ENCODE data around the gene LYST. TPM values are rescaled to one million over a fixed set of nuclear protein-coding genes. Genes with fewer than 3 reads are reported as not detected.
A peak's percentile ranks its signal among the peaks of the same experiment; 100 is the strongest.
"Not testable (repeated sequence)": the region's sequence is repeated elsewhere in the genome, so short reads cannot be mapped to it uniquely, and the experiment has no call there.

The LYST gene
- total RNA-seq, 2 donors from 2014 or later, result 68.8 to 91.2 TPM

DNA sequence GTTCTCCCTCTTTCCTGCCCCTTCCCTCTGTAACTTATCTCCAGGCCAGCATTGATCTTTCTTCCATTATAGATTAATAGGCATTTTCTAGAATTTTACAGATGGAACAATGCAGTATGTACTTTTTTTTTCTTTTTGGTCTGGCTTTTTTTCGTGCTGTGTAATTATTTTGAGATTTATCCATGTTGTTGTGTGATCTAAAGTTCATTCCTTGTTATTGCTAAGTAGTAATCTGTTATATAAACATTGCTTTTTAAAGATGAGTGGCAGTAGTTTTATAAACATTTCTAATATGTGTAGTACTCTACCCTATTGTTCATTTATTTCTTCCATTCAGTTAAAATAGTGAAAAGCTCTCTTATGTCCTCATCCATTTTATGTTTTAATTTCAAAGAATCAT lies 5.9 kb downstream of the LYST start:
- H3K27ac Mint-ChIP-seq, result no peak overlapping the region

DNA sequence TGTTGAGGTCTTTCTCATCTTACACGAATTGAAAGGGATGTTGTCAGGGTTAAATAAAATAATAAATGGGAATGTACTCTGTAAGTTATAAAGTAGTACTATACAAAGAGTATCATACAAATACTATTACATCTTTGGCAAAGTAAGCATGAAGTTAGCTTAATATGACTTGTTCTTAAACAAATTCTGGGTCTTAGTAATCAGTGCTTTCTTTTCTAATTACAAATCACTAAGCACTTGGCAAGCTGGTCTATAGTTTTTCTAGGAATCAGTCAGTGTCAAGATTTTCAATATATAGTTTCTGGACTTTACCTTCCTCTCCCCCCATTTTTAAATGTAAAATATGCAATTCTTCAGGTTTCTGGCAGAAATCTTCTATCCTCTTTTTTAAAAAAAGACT lies 6.9 kb downstream of the LYST start:
- H3K4me3 Mint-ChIP-seq, result no peak overlapping the region
- H3K4me1 Mint-ChIP-seq (ENCODE audit: low read depth in 2 of 2), result peaks cover 33 to 41% of the 10 kb centered on the region in 2 donors
- H3K27ac Mint-ChIP-seq, result no peak overlapping the region
- ATAC-seq (peak in 1 of 2 donors; percentile 74), DNase-seq (ENCODE audit: low spot score) (no peak)
- H3K36me3 Mint-ChIP-seq, result peaks cover 6% of the 10 kb centered on the region
- H3K27me3 Mint-ChIP-seq, result no peaks in the 10 kb centered on the region
- peaks cover 3% of the 10 kb centered on the region for H3K9me3 Mint-ChIP-seq

More for the DNA sequence above, 5.9 kb downstream of the LYST start:
- peaks cover 3% of the 10 kb centered on the region for H3K9me3 Mint-ChIP-seq
- ATAC-seq (no peak), DNase-seq (ENCODE audit: low spot score) (no peak)
- no peaks in the 10 kb centered on the region for H3K27me3 Mint-ChIP-seq
- peaks cover 6% of the 10 kb centered on the region for H3K36me3 Mint-ChIP-seq
- peaks cover 39 to 48% of the 10 kb centered on the region in 2 donors for H3K4me1 Mint-ChIP-seq (ENCODE audit: low read depth in 2 of 2)
- H3K4me3 Mint-ChIP-seq, result no peak overlapping the region

DNA sequence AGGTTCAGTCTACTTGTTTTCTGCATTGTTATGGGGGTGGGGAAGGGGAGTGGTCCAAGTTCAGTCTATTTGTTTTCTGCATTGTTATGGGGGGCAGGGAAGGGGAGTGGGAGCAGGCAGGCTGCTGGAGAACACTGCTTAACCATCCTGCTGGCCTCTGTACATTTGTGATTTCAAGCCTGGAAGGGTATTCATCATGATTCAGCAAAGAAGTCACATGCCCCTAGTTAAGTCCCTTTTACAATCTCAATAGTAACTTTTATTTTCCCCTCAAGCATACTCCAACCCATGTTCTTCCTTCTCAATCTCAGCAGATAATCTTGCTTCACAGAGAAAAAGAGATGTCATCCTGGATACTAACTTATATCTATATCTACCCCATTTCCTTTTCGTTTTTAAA lies 7.9 kb downstream of the LYST start:
- Mint-ChIP-seq H3K9me3 (peaks cover 3% of the 10 kb centered on the region), H3K4me1 (ENCODE audit: low read depth in 2 of 2) (peaks cover 33 to 42% of the 10 kb centered on the region in 2 donors)
- no peak for ATAC-seq

DNA sequence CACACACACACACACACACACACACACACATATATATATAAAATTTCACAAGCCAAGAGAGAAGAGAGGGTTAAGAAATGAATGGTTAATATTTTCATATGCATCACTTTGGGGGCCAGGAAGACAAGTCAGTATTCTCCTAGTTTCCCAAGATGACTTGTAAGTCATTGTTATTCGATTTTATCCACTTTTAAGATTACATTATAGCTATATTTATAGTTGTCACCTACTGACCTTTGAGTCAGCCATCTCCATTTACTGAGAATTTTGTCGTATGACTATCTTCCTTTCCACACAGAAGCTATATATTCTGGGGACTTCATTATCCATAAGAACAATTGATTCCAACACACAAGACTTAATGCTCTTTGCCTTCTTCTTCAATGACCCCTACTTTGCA lies 8.9 kb downstream of the LYST start:
- Mint-ChIP-seq H3K36me3 (peaks cover 6% of the 10 kb centered on the region), H3K27me3 (no peaks in the 10 kb centered on the region), H3K4me3 (peak overlapping the region; percentile 51), H3K9me3 (peaks cover 3% of the 10 kb centered on the region), H3K4me1 (ENCODE audit: low read depth in 2 of 2) (peaks cover 33 to 35% of the 10 kb centered on the region in 2 donors), H3K27ac (peak overlapping the region in 1 of 2 donors; percentile 4)
- DNase-seq (ENCODE audit: low spot score) (no peak), ATAC-seq (no peak)

More for the DNA sequence above, 7.9 kb downstream of the LYST start:
- H3K27me3 Mint-ChIP-seq, result no peaks in the 10 kb centered on the region
- no peak overlapping the region for H3K27ac Mint-ChIP-seq
- DNase-seq (ENCODE audit: low spot score), result no peak
- no peak overlapping the region for H3K4me3 Mint-ChIP-seq
- peaks cover 6% of the 10 kb centered on the region for H3K36me3 Mint-ChIP-seq

DNA sequence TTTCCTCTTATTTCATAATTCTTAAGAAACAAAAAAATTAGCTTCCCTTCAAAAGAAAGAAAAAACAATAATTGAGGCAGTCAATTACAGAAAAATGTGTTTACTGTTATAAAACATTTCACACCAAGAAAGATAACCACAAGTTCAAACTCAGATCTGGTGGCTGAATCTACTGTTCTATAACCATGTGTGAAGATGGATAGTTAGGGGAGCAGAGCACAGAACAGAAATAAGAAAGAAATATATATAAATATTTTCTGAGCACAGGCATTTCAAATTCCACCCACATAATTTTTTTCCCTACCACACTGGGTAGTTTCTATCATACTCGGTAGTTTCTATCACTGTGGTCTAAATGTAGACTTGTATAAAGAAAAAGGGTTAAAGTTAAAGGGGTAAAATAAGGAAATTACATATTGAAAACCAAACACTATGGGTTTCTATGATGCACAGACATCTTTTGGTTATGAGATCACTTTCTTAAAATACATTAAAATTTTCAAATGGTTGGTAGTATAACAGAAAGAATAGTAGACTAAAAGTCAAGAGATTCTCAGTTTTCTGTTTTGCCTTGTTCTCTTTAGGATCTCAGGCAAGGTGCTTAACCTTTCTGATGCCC lies 10.8 kb downstream of the LYST start:
- Mint-ChIP-seq H3K27ac (peak overlapping the region in 1 of 2 donors; percentile 4), H3K36me3 (peaks cover 6% of the 10 kb centered on the region), H3K4me1 (ENCODE audit: low read depth in 2 of 2) (peaks cover 30 to 42% of the 10 kb centered on the region in 2 donors), H3K4me3 (peak overlapping the region; percentile 50), H3K27me3 (no peaks in the 10 kb centered on the region), H3K9me3 (peaks cover 3% of the 10 kb centered on the region)
- DNase-seq (ENCODE audit: low spot score) (no peak), ATAC-seq (peak in 1 of 2 donors; percentile 51)

- H3K27ac Mint-ChIP-seq, result peak overlapping the region; percentile 30 to 57
- H3K9me3 Mint-ChIP-seq, result peaks cover 3% of the 10 kb centered on the region
- ATAC-seq (peak; percentile 75 to 77), DNase-seq (ENCODE audit: low spot score) (no peak)
- peaks cover 46 to 58% of the 10 kb centered on the region in 2 donors for H3K4me1 Mint-ChIP-seq (ENCODE audit: low read depth in 2 of 2)
- peaks cover 6% of the 10 kb centered on the region for H3K36me3 Mint-ChIP-seq
- H3K27me3 Mint-ChIP-seq, result no peaks in the 10 kb centered on the region
- H3K4me3 Mint-ChIP-seq, result peak overlapping the region; percentile 47
Observed at GRCh38 chr1:235854347-235854746, 12.4 kb downstream of the LYST start.

GRCh38 chr1:235853653-235854052 lies 13.1 kb downstream of the LYST start:
- peak overlapping the region; percentile 47 for H3K4me3 Mint-ChIP-seq
- no peak for ATAC-seq
- H3K36me3 Mint-ChIP-seq, result peaks cover 6% of the 10 kb centered on the region
- no peaks in the 10 kb centered on the region for H3K27me3 Mint-ChIP-seq
- peak overlapping the region; percentile 30 to 57 for H3K27ac Mint-ChIP-seq
- H3K4me1 Mint-ChIP-seq (ENCODE audit: low read depth in 2 of 2), result peaks cover 53 to 65% of the 10 kb centered on the region in 2 donors
- H3K9me3 Mint-ChIP-seq, result peaks cover 3% of the 10 kb centered on the region
- DNase-seq (ENCODE audit: low spot score), result no peak

- ATAC-seq (no peak), DNase-seq (ENCODE audit: low spot score) (no peak)
- H3K4me1 Mint-ChIP-seq (ENCODE audit: low read depth in 2 of 2), result peaks cover 58 to 73% of the 10 kb centered on the region in 2 donors
- H3K27me3 Mint-ChIP-seq, result no peaks in the 10 kb centered on the region
- peaks cover 6% of the 10 kb centered on the region for H3K36me3 Mint-ChIP-seq
- H3K27ac Mint-ChIP-seq, result peak overlapping the region; percentile 30 to 57
- H3K4me3 Mint-ChIP-seq, result no peak overlapping the region
- peaks cover 3% of the 10 kb centered on the region for H3K9me3 Mint-ChIP-seq
Observed at GRCh38 chr1:235852887-235853286, 13.8 kb downstream of the LYST start.

- Mint-ChIP-seq H3K27me3 (no peaks in the 10 kb centered on the region), H3K4me3 (no peak overlapping the region), H3K36me3 (peaks cover 6% of the 10 kb centered on the region), H3K4me1 (ENCODE audit: low read depth in 2 of 2) (peaks cover 61 to 82% of the 10 kb centered on the region in 2 donors), H3K9me3 (no peaks in the 10 kb centered on the region), H3K27ac (no peak overlapping the region)
- DNase-seq (ENCODE audit: low spot score) (no peak), ATAC-seq (no peak)
Observed at GRCh38 chr1:235851939-235852338, 14.8 kb downstream of the LYST start.

GRCh38 chr1:235848251-235848650 lies 18.5 kb downstream of the LYST start:
- peaks cover 55 to 71% of the 10 kb centered on the region in 2 donors for H3K4me1 Mint-ChIP-seq (ENCODE audit: low read depth in 2 of 2)
- not testable (repeated sequence) for DNase-seq (ENCODE audit: low spot score); H3K9me3 Mint-ChIP-seq; H3K27me3 Mint-ChIP-seq; ATAC-seq
- H3K36me3 Mint-ChIP-seq, result peaks cover 17% of the 10 kb centered on the region
- H3K27ac Mint-ChIP-seq, result peak overlapping the region; percentile 18 to 78
- H3K4me3 Mint-ChIP-seq, result peak overlapping the region; percentile 82

DNA sequence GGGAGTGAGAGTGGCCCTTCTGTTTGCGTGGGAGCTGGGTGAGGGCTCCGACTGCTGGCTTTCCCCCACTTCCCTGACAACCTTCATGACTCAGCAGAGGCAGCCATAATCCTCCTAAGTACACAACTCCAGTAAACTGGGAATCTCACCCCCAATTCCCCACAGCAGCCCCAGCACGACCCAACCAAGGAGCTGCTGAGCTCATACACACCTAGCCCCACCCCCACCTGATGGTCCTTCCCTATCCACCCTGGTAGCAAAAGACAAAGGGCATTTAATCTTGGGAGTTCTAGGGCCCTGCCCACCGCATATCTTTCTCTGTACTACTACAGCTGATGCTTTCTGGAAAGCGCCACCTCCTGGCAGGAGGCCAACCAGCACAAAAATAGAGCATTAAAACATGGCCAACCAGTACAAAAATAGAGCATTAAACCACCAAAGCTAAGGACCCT lies 21.0 kb downstream of the LYST start:
- DNase-seq (ENCODE audit: low spot score); H3K27me3 Mint-ChIP-seq; H3K9me3 Mint-ChIP-seq; ATAC-seq: not testable (repeated sequence)
- H3K4me1 Mint-ChIP-seq (ENCODE audit: low read depth in 2 of 2), result peaks cover 64 to 66% of the 10 kb centered on the region in 2 donors
- H3K4me3 Mint-ChIP-seq, result peak overlapping the region; percentile 1
- H3K27ac Mint-ChIP-seq, result peak overlapping the region; percentile 78 to 84
- peaks cover 17% of the 10 kb centered on the region for H3K36me3 Mint-ChIP-seq

DNA sequence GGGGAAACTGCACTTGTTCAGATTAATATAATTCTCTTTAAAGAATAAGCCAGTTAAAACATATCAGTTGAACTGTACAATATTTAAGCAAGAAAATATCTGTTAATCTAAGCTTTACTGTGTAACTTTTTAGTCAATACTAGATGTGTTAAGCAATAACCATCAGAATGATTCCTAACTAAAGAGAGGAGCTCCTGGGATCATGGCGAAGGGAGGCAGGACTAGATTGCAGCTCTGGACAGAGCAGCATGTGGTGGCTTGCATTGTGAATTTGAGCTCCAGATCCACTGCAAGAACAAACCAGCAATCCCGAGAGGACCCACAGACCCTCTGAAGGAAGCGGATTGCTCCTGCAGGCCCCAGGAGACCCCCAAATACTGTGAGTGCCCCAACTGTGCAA lies 21.9 kb downstream of the LYST start:
- no peak overlapping the region for H3K4me3 Mint-ChIP-seq
- peaks cover 17% of the 10 kb centered on the region for H3K36me3 Mint-ChIP-seq
- DNase-seq (ENCODE audit: low spot score) (no peak), ATAC-seq (no peak)
- no peaks in the 10 kb centered on the region for H3K9me3 Mint-ChIP-seq
- H3K27ac Mint-ChIP-seq, result no peak overlapping the region
- peaks cover 63% of the 10 kb centered on the region in 2 donors for H3K4me1 Mint-ChIP-seq (ENCODE audit: low read depth in 2 of 2)
- no peaks in the 10 kb centered on the region for H3K27me3 Mint-ChIP-seq

DNA sequence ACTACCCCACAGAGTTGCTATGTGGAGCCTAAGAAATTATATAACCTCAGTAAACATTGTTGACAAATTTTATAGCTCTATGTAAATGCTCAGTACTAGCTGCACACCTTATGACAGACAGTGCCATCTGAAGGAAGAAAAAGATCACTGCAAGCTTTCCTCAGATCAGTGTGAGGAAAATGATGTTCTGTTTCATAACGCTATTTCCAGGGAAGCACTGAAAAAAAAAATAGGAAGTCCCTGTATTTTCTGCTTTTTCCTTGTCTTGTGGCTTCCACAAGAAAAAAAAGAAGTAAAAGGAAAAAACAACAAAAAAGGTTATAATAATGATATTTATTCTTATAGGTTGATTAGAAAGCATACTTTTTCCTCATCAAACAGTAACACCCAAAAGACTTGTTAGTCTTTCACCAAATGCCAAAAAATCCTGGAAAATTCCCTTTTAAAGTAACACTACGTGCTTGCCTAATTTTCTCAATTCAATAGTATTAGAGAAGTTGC lies 23.2 kb downstream of the LYST start:
- H3K4me3 Mint-ChIP-seq, result no peak overlapping the region
- no peak for DNase-seq (ENCODE audit: low spot score)
- H3K27ac Mint-ChIP-seq, result no peak overlapping the region
- H3K9me3 Mint-ChIP-seq, result no peaks in the 10 kb centered on the region
- ATAC-seq, result peak in 1 of 2 donors; percentile 46
- H3K27me3 Mint-ChIP-seq, result no peaks in the 10 kb centered on the region
- peaks cover 17% of the 10 kb centered on the region for H3K36me3 Mint-ChIP-seq
- peaks cover 56 to 59% of the 10 kb centered on the region in 2 donors for H3K4me1 Mint-ChIP-seq (ENCODE audit: low read depth in 2 of 2)

GRCh38 chr1:235841938-235842545 lies 24.7 kb downstream of the LYST start:
- no peak for DNase-seq (ENCODE audit: low spot score)
- H3K27ac Mint-ChIP-seq, result peak overlapping the region; percentile 16 to 57
- H3K36me3 Mint-ChIP-seq, result peaks cover 12% of the 10 kb centered on the region
- H3K27me3 Mint-ChIP-seq, result no peaks in the 10 kb centered on the region
- no peak for ATAC-seq
- peaks cover 42 to 46% of the 10 kb centered on the region in 2 donors for H3K4me1 Mint-ChIP-seq (ENCODE audit: low read depth in 2 of 2)
- H3K4me3 Mint-ChIP-seq, result no peak overlapping the region
- no peaks in the 10 kb centered on the region for H3K9me3 Mint-ChIP-seq
